ENCODE data around the gene ZDHHC11B.
"Not testable (repeated sequence)": the region's sequence is repeated elsewhere in the genome, so short reads cannot be mapped to it uniquely, and the experiment has no call there.

Gene ZDHHC11B

DNA sequence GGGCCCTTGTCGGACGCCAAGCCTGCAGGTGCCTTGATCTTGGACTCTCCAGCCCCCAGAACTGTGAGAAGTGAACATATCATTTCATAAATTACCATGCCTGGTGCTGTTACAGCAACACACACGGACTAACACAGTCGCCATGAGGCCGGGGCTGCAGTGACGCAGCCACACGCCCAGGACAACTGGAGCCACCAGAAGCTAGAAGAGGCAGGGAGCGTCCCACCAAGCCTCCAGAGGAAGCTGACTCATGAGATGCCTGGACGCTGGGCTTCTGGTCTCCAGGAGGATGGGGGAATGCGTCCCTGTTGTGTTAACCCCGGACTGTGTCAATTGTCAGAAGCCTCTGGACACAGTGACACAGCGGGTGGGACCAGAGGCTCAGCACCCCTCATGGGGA lies 97.6 kb downstream of the ZDHHC11B start:
- not testable (repeated sequence) for H3K9me3 ChIP-seq (ENCODE audit: insufficient read depth, low read depth, low read length); H3K36me3 ChIP-seq (ENCODE audit: insufficient read depth, low read length); H3K4me3 ChIP-seq (ENCODE audit: low read length); H3K9ac ChIP-seq (ENCODE audit: low read depth, low read length); H3K27me3 ChIP-seq (ENCODE audit: insufficient read depth, low read length); H3K27ac ChIP-seq (ENCODE audit: low read depth, low read length); H3K4me1 ChIP-seq (ENCODE audit: insufficient read depth, low read length)
- WGBS, result 92% methylated on average over 10 of the region's 12 CpGs

DNA sequence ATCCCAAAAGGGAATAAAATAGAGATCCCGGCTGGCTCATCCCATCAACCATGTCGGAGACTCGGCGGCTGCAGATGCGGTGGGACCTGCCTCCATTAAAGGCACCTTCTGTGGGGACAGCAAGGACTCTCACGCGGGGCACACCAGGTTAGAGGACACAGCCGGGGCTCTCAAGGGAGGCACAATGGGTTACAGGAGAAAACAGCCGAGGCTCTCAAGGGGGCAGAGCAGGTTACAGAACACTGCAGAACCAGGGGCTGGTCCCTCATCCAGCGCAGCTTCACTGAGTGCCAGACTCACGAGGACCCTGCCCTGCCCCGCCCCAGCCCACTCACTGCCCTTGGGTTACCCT lies 98.4 kb downstream of the ZDHHC11B start:
- H3K9ac ChIP-seq (ENCODE audit: low read depth, low read length); H3K27ac ChIP-seq (ENCODE audit: low read depth, low read length); H3K27me3 ChIP-seq (ENCODE audit: insufficient read depth, low read length); H3K4me3 ChIP-seq (ENCODE audit: low read length); H3K4me1 ChIP-seq (ENCODE audit: insufficient read depth, low read length); H3K36me3 ChIP-seq (ENCODE audit: insufficient read depth, low read length); H3K9me3 ChIP-seq (ENCODE audit: insufficient read depth, low read depth, low read length): not testable (repeated sequence)
- WGBS, result 89% methylated on average over 12 of the region's 12 CpGs

DNA sequence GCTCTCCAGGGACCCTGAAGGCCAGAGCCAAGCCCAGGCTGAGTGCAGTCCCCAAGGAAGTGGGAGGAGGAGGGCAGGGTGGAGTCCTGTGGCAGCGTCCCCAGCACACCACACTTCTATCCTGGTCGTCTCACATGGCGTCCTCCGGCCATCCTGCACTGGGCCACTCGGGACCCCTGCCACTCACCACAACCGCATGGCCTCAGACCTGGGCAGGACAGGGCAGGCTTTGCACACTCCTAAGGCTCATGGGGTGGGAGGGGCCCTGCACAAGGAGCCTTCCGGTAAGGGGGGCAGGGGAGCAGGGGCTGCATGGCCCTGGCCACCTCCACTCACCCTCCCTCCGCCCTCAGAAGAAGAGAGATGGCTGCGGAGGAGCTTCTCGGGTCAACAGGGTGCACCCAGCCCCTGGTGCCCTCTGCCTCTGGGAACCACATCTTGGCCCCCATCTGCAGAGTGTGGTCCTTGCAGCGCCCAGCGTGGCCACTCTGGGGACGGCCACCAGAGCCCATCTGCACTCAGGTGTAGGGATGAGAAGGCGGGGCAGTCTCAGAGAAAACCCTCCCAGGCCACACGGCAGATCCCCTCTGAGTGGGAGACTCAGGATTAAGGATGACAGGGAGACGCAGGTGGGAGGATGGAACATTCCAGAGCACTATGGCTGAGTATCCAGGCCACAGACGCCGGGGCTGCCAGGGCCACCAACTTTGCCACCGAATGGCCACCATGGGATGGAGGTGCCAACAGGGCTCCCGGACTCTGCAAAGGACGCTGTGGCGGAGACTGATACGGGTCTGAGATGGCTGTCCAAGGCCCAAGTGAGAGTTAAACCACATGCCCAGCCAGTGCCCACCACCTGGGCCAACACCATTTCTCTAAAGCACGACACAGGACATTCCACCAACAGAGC lies 99.0 kb downstream of the ZDHHC11B start:
- no peaks in the 10 kb centered on the region for H3K9me3 ChIP-seq (ENCODE audit: insufficient read depth, low read depth, low read length)
- no peak overlapping the region for H3K9ac ChIP-seq (ENCODE audit: low read depth, low read length)
- WGBS, result 89% methylated on average over 24 of the region's 24 CpGs
- H3K4me3 ChIP-seq (ENCODE audit: low read length), result no peak overlapping the region
- no peak overlapping the region for H3K27ac ChIP-seq (ENCODE audit: low read depth, low read length)
- H3K36me3 ChIP-seq (ENCODE audit: insufficient read depth, low read length), result no peaks in the 10 kb centered on the region
- no peaks in the 10 kb centered on the region for H3K27me3 ChIP-seq (ENCODE audit: insufficient read depth, low read length)
- no peaks in the 10 kb centered on the region for H3K4me1 ChIP-seq (ENCODE audit: insufficient read depth, low read length)

DNA sequence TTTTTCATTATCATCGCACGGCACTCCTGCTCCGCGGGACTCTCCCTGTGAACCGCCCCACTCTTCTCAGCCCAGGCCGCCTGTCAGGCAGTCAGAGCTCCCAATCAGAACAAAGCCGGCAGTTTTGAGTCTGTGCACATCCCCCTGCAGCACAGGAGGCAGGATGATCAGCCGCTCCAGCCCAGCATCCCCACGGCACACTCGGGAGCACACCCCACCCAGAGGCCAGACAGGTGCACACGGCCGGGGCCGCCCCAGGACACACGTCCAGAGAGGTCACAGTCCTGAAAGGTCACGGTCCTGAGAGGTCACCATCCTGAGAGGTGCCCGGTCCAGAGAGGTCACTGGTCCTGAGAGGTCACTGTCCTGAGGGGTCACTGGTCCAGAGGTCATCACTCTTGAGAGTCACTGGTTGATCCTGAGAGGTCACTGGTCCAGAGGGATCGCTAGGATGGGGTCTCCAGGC lies 99.7 kb downstream of the ZDHHC11B start:
- WGBS, result 89% methylated on average over 17 of the region's 17 CpGs

DNA sequence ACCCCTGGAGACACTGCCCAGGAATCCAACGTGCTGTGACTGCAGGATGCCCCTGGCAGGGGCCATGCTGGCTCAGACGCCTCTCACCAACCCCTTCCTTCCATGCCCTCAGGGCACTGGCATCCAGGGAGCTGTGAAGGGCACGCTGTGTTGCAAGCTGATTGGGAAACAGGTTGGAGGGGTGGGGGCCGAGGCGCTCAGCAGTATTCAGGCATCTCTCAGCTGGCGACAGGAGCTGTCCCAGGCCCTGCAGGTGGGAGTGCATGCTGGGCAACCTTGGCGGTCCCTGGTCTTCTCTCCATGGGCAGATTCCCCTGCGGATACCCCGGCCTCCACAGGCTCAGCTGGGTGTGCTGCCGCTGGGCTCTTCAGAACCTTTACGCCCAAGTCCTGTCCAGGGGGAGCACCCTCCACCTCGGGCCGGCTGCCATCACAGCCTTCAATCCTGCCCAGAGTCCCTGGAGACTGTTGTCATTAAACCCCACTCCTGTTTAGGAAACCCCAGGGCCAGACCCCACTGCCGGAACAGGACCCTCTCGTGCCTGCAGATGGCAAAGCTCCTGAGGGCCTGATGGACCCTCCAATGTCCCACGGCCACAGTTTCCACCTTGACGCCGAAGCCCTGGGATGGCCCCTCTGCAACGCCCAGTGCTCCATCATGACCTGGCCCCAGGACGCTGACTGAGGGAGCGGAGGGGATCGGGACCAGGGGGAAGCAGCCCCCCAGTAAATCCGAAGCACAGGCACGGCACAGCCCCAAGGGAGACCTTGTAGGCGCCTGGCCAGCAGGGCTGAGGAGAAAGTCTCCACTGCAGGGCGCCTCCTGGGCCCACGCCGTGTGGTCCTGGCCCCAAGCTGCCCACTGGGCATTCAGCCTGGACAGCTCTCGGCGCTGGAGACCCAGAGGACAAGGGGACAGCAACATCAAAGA lies 100.7 kb downstream of the ZDHHC11B start:
- no peaks in the 10 kb centered on the region for H3K4me1 ChIP-seq (ENCODE audit: insufficient read depth, low read length)
- H3K4me3 ChIP-seq (ENCODE audit: low read length), result no peak overlapping the region
- no peaks in the 10 kb centered on the region for H3K9me3 ChIP-seq (ENCODE audit: insufficient read depth, low read depth, low read length)
- H3K9ac ChIP-seq (ENCODE audit: low read depth, low read length), result no peak overlapping the region
- no peaks in the 10 kb centered on the region for H3K36me3 ChIP-seq (ENCODE audit: insufficient read depth, low read length)
- no peaks in the 10 kb centered on the region for H3K27me3 ChIP-seq (ENCODE audit: insufficient read depth, low read length)
- H3K27ac ChIP-seq (ENCODE audit: low read depth, low read length), result no peak overlapping the region
- WGBS, result 86% methylated on average over 30 of the region's 30 CpGs

More for the DNA sequence above, 99.7 kb downstream of the ZDHHC11B start:
- Histone ChIP-seq H3K4me1 (ENCODE audit: insufficient read depth, low read length) (no peaks in the 10 kb centered on the region), H3K9me3 (ENCODE audit: insufficient read depth, low read depth, low read length) (no peaks in the 10 kb centered on the region), H3K36me3 (ENCODE audit: insufficient read depth, low read length) (no peaks in the 10 kb centered on the region), H3K4me3 (ENCODE audit: low read length) (no peak overlapping the region), H3K27ac (ENCODE audit: low read depth, low read length) (no peak overlapping the region), H3K27me3 (ENCODE audit: insufficient read depth, low read length) (no peaks in the 10 kb centered on the region), H3K9ac (ENCODE audit: low read depth, low read length) (no peak overlapping the region)

DNA sequence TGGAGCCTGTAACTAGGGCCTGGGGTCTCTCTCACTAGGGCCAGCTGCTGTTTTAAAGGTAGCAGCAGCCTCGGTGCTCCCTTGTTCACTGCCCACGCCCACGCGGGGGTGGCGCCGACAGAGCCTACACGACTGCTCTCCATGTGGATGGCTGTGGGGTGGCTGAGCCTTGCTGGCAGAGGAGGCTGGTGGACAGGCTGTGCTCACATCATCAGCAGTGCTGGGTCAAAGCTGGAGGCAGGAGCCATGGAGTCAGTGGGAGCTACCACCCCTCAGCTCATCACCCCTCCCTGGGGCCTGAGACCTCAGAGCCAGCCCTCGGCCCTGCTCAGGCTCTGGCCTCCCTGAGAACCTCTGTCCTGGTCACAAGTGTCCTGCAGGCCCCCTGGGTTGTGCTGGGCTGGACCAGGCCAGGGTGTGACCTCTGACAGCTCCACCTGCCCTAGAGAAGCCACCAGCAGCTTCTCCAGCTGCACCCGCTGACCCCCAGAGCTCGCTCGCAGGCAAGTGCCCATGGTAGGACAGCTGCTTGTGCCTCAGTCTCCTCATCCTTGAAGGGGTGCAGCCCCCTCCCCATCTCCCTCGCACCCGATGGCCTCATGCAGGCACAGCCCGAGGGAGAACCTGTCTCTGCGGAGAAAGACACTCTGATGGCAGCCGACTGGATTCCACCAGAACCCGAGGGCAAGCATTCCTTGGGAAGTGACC lies 101.7 kb downstream of the ZDHHC11B start:
- H3K4me3 ChIP-seq (ENCODE audit: low read length); H3K9me3 ChIP-seq (ENCODE audit: insufficient read depth, low read depth, low read length); H3K9ac ChIP-seq (ENCODE audit: low read depth, low read length); H3K4me1 ChIP-seq (ENCODE audit: insufficient read depth, low read length); H3K27ac ChIP-seq (ENCODE audit: low read depth, low read length); H3K27me3 ChIP-seq (ENCODE audit: insufficient read depth, low read length); H3K36me3 ChIP-seq (ENCODE audit: insufficient read depth, low read length): not testable (repeated sequence)
- WGBS, result 89% methylated on average over 17 of the region's 17 CpGs

DNA sequence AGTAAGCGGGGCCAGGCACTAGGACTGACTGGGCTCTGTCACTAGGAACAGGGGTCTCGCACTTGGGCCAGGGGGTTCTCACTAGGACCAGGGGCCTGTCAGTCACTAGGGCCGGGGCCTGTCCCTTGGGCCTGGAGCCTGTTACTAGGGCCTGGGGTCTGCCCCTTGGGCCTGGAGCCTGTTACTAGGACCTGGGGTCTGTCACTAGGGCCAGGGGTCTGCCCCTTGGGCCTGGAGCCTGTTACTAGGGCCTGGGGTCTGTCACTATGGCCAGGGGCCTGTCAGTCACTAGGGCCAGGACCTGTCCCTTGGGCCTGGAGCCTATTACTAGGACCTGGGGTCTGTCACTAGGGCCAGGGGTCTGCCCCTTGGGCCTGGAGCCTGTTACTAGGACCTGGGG lies 102.3 kb downstream of the ZDHHC11B start:
- not testable (repeated sequence) for H3K9ac ChIP-seq (ENCODE audit: low read depth, low read length); H3K9me3 ChIP-seq (ENCODE audit: insufficient read depth, low read depth, low read length); H3K4me1 ChIP-seq (ENCODE audit: insufficient read depth, low read length); H3K4me3 ChIP-seq (ENCODE audit: low read length); H3K27ac ChIP-seq (ENCODE audit: low read depth, low read length); H3K27me3 ChIP-seq (ENCODE audit: insufficient read depth, low read length); H3K36me3 ChIP-seq (ENCODE audit: insufficient read depth, low read length)
- WGBS, result 91% methylated on average over 3 of the region's 3 CpGs

DNA sequence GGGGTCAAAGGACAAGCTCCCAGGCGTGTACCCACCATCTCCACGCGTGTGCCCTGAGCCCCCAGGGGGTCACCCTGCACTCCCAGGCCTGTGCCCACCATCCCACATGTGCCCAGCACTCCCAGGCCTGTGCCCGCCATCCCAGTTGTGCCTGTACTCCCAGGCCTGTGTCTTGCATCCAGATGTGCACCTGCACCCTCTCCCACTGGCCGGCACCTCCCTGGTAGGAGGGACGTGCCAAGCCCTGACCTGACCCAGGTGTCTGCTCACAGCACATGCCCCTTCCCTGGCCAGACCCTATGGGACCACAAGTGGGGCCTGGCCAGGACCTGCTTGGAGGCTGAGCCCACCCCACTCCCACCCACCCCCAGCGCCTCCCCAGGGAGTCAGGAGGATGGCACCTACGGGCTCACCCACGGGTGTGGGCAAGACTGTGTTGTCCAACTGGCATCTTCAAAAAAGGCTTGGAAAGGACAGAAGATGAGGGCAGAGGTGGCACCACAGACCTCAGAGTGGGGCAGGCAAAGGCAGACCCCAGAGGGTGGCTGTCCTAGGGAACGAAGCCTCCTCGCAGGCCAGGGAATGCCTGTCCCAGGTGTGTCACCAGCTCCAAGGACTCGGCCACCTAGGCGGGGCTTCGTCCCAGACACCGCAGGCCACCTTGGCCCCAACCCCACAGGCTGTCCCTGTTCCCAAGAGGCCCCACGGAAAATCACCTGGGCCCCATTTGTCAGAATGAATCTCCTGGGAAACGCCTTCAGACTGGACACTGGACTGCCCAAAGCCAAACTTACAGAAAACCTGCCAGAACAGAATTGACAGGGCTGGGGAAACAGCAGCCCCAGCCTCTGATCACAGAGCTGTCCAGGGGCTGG lies 103.0 kb downstream of the ZDHHC11B start:
- not testable (repeated sequence) for H3K36me3 ChIP-seq (ENCODE audit: insufficient read depth, low read length); H3K9me3 ChIP-seq (ENCODE audit: insufficient read depth, low read depth, low read length); H3K4me1 ChIP-seq (ENCODE audit: insufficient read depth, low read length); H3K9ac ChIP-seq (ENCODE audit: low read depth, low read length); H3K27ac ChIP-seq (ENCODE audit: low read depth, low read length); H3K27me3 ChIP-seq (ENCODE audit: insufficient read depth, low read length); H3K4me3 ChIP-seq (ENCODE audit: low read length)
- WGBS, result 94% methylated on average over 17 of the region's 17 CpGs

DNA sequence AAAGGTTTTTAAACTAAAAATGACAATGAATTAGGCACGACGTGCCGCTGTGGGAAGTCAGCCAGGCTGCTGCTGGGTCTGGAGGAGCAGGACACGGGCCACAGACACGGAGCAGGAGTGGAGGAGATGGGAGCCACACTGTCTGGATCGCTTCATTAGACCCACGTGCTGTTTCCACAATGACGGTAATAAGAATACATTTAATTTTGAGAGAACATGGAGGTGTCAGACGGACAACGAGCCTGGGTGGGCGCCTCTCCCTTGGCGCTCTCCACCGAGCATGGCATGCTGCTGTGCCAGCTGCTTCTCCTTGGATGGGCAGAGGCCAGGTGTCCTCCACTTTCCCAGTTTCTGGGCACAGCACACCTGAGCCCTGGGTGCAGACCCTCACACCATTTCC lies 103.7 kb downstream of the ZDHHC11B start:
- WGBS, result 94% methylated on average over 13 of the region's 13 CpGs
- not testable (repeated sequence) for H3K36me3 ChIP-seq (ENCODE audit: insufficient read depth, low read length); H3K27me3 ChIP-seq (ENCODE audit: insufficient read depth, low read length); H3K9me3 ChIP-seq (ENCODE audit: insufficient read depth, low read depth, low read length); H3K9ac ChIP-seq (ENCODE audit: low read depth, low read length); H3K4me3 ChIP-seq (ENCODE audit: low read length); H3K27ac ChIP-seq (ENCODE audit: low read depth, low read length); H3K4me1 ChIP-seq (ENCODE audit: insufficient read depth, low read length)

DNA sequence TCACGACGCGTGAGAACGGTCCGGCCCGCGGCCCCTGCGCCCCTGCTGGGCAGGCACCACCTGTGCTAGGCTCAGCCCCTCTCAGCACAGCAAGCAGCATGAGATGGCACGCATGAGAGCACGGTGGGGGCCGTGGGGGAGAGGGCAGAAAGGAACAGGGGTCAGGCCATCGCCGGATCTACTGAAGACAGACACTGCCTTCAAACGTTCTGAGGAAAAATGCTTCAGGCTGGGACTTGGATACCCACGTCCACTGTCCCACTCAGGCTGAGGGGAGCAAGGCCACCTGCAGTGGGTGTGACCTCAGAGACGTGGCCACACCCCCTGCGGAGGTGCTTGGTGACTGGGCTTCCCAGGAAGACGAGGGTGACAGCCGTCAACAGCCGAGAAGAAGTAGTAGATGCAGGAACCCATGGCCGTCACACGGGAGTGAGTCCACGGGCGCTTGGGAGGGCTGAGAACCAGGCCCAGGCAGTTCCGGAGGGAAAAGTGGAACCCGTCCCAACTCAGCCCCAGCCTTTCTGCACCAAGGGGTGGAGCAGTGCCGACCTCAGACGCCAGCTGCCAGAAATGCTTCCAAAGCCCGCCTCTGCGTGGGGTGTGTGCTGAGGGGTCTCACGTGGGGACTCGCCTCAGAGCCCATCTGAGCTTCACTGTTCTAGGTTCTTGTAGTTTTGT lies 104.3 kb downstream of the ZDHHC11B start:
- not testable (repeated sequence) for H3K27ac ChIP-seq (ENCODE audit: low read depth, low read length); H3K4me1 ChIP-seq (ENCODE audit: insufficient read depth, low read length); H3K36me3 ChIP-seq (ENCODE audit: insufficient read depth, low read length); H3K27me3 ChIP-seq (ENCODE audit: insufficient read depth, low read length); H3K9me3 ChIP-seq (ENCODE audit: insufficient read depth, low read depth, low read length); H3K9ac ChIP-seq (ENCODE audit: low read depth, low read length); H3K4me3 ChIP-seq (ENCODE audit: low read length)
- WGBS, result 92% methylated on average over 5 of the region's 32 CpGs

Data from HUES64 (cell line).